WTC11 (cell line): ENCODE measurements around the gene KBTBD2. TPM values are rescaled to one million over a fixed set of nuclear protein-coding genes. Genes with fewer than 3 reads are reported as not detected.
"Not testable (repeated sequence)": the region's sequence is repeated elsewhere in the genome, so short reads cannot be mapped to it uniquely, and the experiment has no call there.

Source experiments
- ATAC-seq: fragments of 200-7000 bp; cut with Tn5 transposase; 2 replicates; pipeline ENCODE4 v1.10.0; 2021; ENCODE audit warnings: mild to moderate bottlenecking, moderate library complexity
- CTCF ChIA-PET: fragments of 300-600 bp; sonication (Branson Sonifier 250); formaldehyde crosslinking; loops from one replicate; lab custom pipeline; 2021; ENCODE audit warnings: antibody characterized with exemption; lab: Charles Lee
- POLR2A ChIA-PET: fragments of 350-600 bp; sonication (Branson Sonifier 250); formaldehyde crosslinking; loops from one replicate; lab custom pipeline; 2021; ENCODE audit warnings: antibody characterized with exemption; lab: Charles Lee
- DNase-seq: peaks from one replicate; pipeline ENCODE4 v3.0.0; 2021; ENCODE audit warnings: low spot score
- H3K27ac Mint-ChIP-seq: 2 replicates; pipeline ENCODE4 v1.8.0; 2021; ENCODE audit warnings: mixed read lengths
- H3K27me3 Mint-ChIP-seq: 2 replicates; pipeline ENCODE4 v1.8.0; 2021; ENCODE audit warnings: low read depth, mild to moderate bottlenecking, moderate library complexity, mixed read lengths
- H3K36me3 Mint-ChIP-seq: 2 replicates; pipeline ENCODE4 v1.8.0; 2021; ENCODE audit warnings: mixed read lengths
- H3K4me1 Mint-ChIP-seq: 2 replicates; pipeline ENCODE4 v1.8.0; 2022; ENCODE audit warnings: mixed read lengths
- H3K4me3 Mint-ChIP-seq: 2 replicates; pipeline ENCODE4 v1.8.0; 2021; ENCODE audit warnings: mild to moderate bottlenecking, moderate library complexity, mixed read lengths
- H3K9me3 Mint-ChIP-seq: 2 replicates; pipeline ENCODE4 v1.8.0; 2021; ENCODE audit warnings: mixed read lengths
- ARID4B ChIP-seq: sonication (generic); formaldehyde crosslinking; IDR thresholded peaks from 2 replicates; pipeline ENCODE4 v1.8.0; 2023; ENCODE audit warnings: missing genetic modification reagents, mild to moderate bottlenecking, borderline replicate concordance
- ELF4 ChIP-seq: sonication (generic); formaldehyde crosslinking; IDR thresholded peaks from 2 replicates; pipeline ENCODE4 v1.8.1; 2022; ENCODE audit warnings: low read depth, mild to moderate bottlenecking, moderate library complexity, missing genetic modification reagents
- GRHL2 ChIP-seq: fragments of 250-450 bp; sonication (Bioruptor Pico); IDR thresholded peaks from 2 replicates; pipeline ENCODE4 v1.8.0; 2022; ENCODE audit warnings: mild to moderate bottlenecking, moderate library complexity; ENCODE audit not compliant: insufficient replicate concordance, severe bottlenecking
- IRF2 ChIP-seq: sonication (generic); formaldehyde crosslinking; IDR thresholded peaks from 2 replicates; pipeline ENCODE4 v1.8.0; 2022; ENCODE audit warnings: low read depth, missing genetic modification reagents, borderline replicate concordance
- KAT7 ChIP-seq: sonication (generic); formaldehyde crosslinking; IDR thresholded peaks from 2 replicates; pipeline ENCODE4 v1.8.1; 2023; ENCODE audit warnings: missing genetic modification reagents, mild to moderate bottlenecking, borderline replicate concordance
- MYBL2 ChIP-seq: sonication (generic); formaldehyde crosslinking; IDR thresholded peaks from 2 replicates; pipeline ENCODE4 v1.8.1; 2023; ENCODE audit warnings: mild to moderate bottlenecking, moderate library complexity, missing genetic modification reagents
- NFE2L1 ChIP-seq: sonication (generic); formaldehyde crosslinking; IDR thresholded peaks from 2 replicates; pipeline ENCODE4 v1.8.1; 2023; ENCODE audit warnings: missing genetic modification reagents
- OVOL2 ChIP-seq: fragments of 250-450 bp; sonication (Bioruptor Pico); IDR thresholded peaks from 2 replicates; pipeline ENCODE4 v1.9.0; 2021; ENCODE audit warnings: mild to moderate bottlenecking, borderline replicate concordance
- TEAD4 ChIP-seq: sonication (generic); formaldehyde crosslinking; IDR thresholded peaks from 2 replicates; pipeline ENCODE4 v1.8.0; 2022; ENCODE audit warnings: mild to moderate bottlenecking, missing genetic modification reagents
- ZMAT4 ChIP-seq: fragments of 250-450 bp; sonication (Bioruptor Pico); IDR thresholded peaks from 2 replicates; pipeline ENCODE4 v1.9.0; 2021; ENCODE audit warnings: mild to moderate bottlenecking
- ZNF281 ChIP-seq: sonication (generic); formaldehyde crosslinking; IDR thresholded peaks from 2 replicates; pipeline ENCODE4 v1.8.0; 2023; ENCODE audit warnings: mild to moderate bottlenecking, missing genetic modification reagents
- ZNF423 ChIP-seq: fragments of 250-450 bp; sonication (Bioruptor Pico); IDR thresholded peaks from 2 replicates; pipeline ENCODE4 v2.1.2; 2022; ENCODE audit warnings: mild to moderate bottlenecking, moderate library complexity
- total RNA-seq: library from RNA; stranded (reverse); gene quantifications from 3 replicates; pipeline ENCODE4 v1.2.3, GENCODE V29; 2021

Gene KBTBD2
- total RNA-seq, 1 experiment from 2014 or later = 29.7 TPM

- no peaks in the 10 kb centered on the region for H3K9me3 Mint-ChIP-seq
These were observed 30.3 kb upstream of the KBTBD2 start for GRCh38 chr7:32921896-32922295.

GRCh38 chr7:32916994-32917393 lies 25.4 kb upstream of the KBTBD2 start:
- CTCF ChIA-PET, H3K27ac Mint-ChIP-seq, DNase-seq, H3K4me3 Mint-ChIP-seq, POLR2A ChIA-PET, H3K36me3 Mint-ChIP-seq, H3K4me1 Mint-ChIP-seq, H3K9me3 Mint-ChIP-seq: not testable (repeated sequence)
- ATAC-seq = peak; percentile 67
- H3K27me3 Mint-ChIP-seq = peaks cover 72% of the 10 kb centered on the region

More at GRCh38 chr7:32921896-32922295, 30.3 kb upstream of the KBTBD2 start:
- H3K4me1 Mint-ChIP-seq = no peaks in the 10 kb centered on the region
- ChIA-PET POLR2A (no interaction called here), CTCF (no interaction called here)
- H3K27ac Mint-ChIP-seq = no peak overlapping the region
- H3K36me3 Mint-ChIP-seq = no peaks in the 10 kb centered on the region
- H3K4me3 Mint-ChIP-seq = no peak overlapping the region
- ATAC-seq (no peak), DNase-seq (no peak)
- H3K27me3 Mint-ChIP-seq = peaks cover 76% of the 10 kb centered on the region
- no peak for TF ChIP-seq ZMAT4 (CRISPR knock-in tag)

- H3K27me3 Mint-ChIP-seq = peaks cover 64% of the 10 kb centered on the region
- H3K9me3 Mint-ChIP-seq = no peaks in the 10 kb centered on the region
- ATAC-seq (no peak), DNase-seq (no peak)
- no peaks in the 10 kb centered on the region for H3K36me3 Mint-ChIP-seq
- no peak overlapping the region for H3K4me3 Mint-ChIP-seq
- TF ChIP-seq ZNF423 (CRISPR knock-in tag) = no peak
- no peak for TF ChIP-seq ZMAT4 (CRISPR knock-in tag)
- TF ChIP-seq ELF4 = no peak
- no peak for TF ChIP-seq MYBL2 (CRISPR knock-in tag)
- TF ChIP-seq NFE2L1 (CRISPR knock-in tag) = no peak
- no peak for TF ChIP-seq GRHL2 (CRISPR knock-in tag)
- TF ChIP-seq KAT7 (CRISPR knock-in tag) = no peak
- no peak for TF ChIP-seq TEAD4 (CRISPR knock-in tag)
- no peak for TF ChIP-seq IRF2 (CRISPR knock-in tag)
- TF ChIP-seq ARID4B (CRISPR knock-in tag) = no peak
- no peak for TF ChIP-seq OVOL2
- no peak for TF ChIP-seq ZNF281 (CRISPR knock-in tag)
- POLR2A ChIA-PET = no interaction called here
- H3K27ac Mint-ChIP-seq = no peak overlapping the region
- CTCF ChIA-PET = no interaction called here
- no peaks in the 10 kb centered on the region for H3K4me1 Mint-ChIP-seq
These were observed 24.4 kb upstream of the KBTBD2 start for GRCh38 chr7:32916006-32916405.
